ENCODE results near the gene HOMER3.

DNA sequence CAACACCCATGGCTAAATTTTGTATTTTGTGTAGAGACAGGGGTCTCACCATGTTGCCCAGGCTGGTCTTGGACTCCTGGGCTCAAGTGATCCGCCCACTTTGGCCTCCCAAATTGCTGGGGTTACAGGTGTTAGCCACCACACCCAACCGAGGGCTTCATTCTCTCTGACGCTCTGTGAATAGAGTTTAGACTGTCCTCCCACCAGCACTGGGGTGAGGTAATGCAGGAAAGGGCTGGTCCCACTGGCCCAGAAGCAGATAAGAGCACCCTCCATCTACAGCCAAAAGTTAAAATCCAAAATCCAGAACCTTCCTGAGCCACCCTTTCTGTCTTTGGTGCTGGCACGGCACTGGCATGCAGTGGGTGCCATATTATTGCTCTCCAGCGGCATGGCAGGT is 31.8 kb upstream of the HOMER3 start:
- TF ChIP-seq RAD21 (conservative IDR thresholded peaks at IDR 0.05) (no peak), POLR2AphosphoS5 (IDR thresholded peaks at IDR 0.05) (no peak), TAF1 (IDR thresholded peaks at IDR 0.05; ENCODE audit: low read depth) (no peak), EZH2 (IDR thresholded peaks at IDR 0.05; ENCODE audit: borderline replicate concordance, insufficient read depth, low read length, poor library complexity, severe bottlenecking) (no peak)
- TF ChIP-seq, protein P1, sequence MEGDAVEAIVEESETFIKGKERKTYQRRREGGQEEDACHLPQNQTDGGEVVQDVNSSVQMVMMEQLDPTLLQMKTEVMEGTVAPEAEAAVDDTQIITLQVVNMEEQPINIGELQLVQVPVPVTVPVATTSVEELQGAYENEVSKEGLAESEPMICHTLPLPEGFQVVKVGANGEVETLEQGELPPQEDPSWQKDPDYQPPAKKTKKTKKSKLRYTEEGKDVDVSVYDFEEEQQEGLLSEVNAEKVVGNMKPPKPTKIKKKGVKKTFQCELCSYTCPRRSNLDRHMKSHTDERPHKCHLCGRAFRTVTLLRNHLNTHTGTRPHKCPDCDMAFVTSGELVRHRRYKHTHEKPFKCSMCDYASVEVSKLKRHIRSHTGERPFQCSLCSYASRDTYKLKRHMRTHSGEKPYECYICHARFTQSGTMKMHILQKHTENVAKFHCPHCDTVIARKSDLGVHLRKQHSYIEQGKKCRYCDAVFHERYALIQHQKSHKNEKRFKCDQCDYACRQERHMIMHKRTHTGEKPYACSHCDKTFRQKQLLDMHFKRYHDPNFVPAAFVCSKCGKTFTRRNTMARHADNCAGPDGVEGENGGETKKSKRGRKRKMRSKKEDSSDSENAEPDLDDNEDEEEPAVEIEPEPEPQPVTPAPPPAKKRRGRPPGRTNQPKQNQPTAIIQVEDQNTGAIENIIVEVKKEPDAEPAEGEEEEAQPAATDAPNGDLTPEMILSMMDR (IDR thresholded peaks at IDR 0.05; ENCODE audit: poor library complexity, severe bottlenecking) = no peak
